Activated CD8-positive, alpha-beta T cell treated with anti-CD3 and anti-CD28 coated beads for 36 hours (primary cell): ENCODE data around the gene ZFP1. TPM values are rescaled to one million over a fixed set of nuclear protein-coding genes. Genes with fewer than 3 reads are reported as not detected.

Source experiments
- ATAC-seq: fragments of 200-7000 bp; cut with Tn5 transposase; one replicate; pipeline ENCODE4 v1.10.0; 2021; ENCODE audit warnings: mild to moderate bottlenecking, moderate library complexity
- CTCF ChIA-PET: fragments of 350-600 bp; sonication (Branson Sonifier 250); formaldehyde crosslinking; loops from one replicate; lab custom pipeline; 2021; ENCODE audit warnings: antibody characterized with exemption; lab: Charles Lee
- POLR2A ChIA-PET: fragments of 350-600 bp; sonication (Branson Sonifier 250); formaldehyde crosslinking; loops from one replicate; lab custom pipeline; 2021; ENCODE audit warnings: antibody characterized with exemption; lab: Charles Lee
- DNase-seq: peaks from one replicate; pipeline ENCODE4 v3.0.0-alpha.2; 2020
- H3K27ac Mint-ChIP-seq: one replicate; pipeline ENCODE4 v1.8.0; 2021; ENCODE audit warnings: mild to moderate bottlenecking, mixed read lengths
- H3K27me3 Mint-ChIP-seq: one replicate; pipeline ENCODE4 v1.8.0; 2021; ENCODE audit warnings: mixed read lengths
- H3K36me3 Mint-ChIP-seq: one replicate; pipeline ENCODE4 v1.8.0; 2021; ENCODE audit warnings: low read depth, mixed read lengths
- H3K4me1 Mint-ChIP-seq: one replicate; pipeline ENCODE4 v1.8.0; 2021; ENCODE audit warnings: low read depth, mixed read lengths
- H3K4me3 Mint-ChIP-seq: one replicate; pipeline ENCODE4 v1.8.0; 2021; ENCODE audit warnings: mild to moderate bottlenecking, moderate library complexity, mixed read lengths
- H3K9me3 Mint-ChIP-seq: one replicate; pipeline ENCODE4 v1.8.0; 2021; ENCODE audit warnings: mixed read lengths
- intact Hi-C: fragments of 100-400 bp; cut with micrococcal nuclease; formaldehyde crosslinking; loops from one replicate; pipeline ENCODE4 v1.10.0; 2022
- total RNA-seq, 2 experiments: library from RNA; stranded (reverse); gene quantifications; one replicate each; pipeline ENCODE4 v1.2.3, GENCODE V29; 2021
- TF ChIP-seq, protein P1 (sequence below): fragments of 200-600 bp; IDR thresholded peaks from one replicate; pipeline ENCODE4 v1.8.0; 2022; ENCODE audit warnings: antibody characterized with exemption, mild to moderate bottlenecking

Gene ZFP1
- total RNA-seq, 2 experiments from 2014 or later: 19.8 to 23.9 TPM

DNA sequence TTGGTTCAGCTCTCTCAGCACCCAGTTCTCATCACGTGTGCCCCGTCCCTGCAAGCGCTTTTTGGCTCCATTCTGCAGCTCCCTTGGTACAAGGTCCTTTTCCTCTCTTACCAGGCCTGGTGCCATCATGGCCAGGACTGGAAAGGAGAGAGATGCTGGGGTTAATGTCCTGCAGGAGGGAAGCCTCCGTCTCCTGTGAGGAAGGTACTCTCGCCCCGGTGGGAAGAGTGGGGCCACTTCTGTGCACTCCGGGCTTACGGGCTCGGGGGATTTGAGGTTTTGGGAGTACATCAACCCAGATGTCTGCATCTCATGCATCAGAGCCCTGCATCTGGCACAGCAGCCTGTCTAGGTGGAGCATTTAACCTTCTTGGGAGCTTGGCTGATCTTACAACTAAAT lies 48.5 kb downstream of the ZFP1 start:
- intact Hi-C loops: loop anchor here (5.0 kb wide), 2 partner anchors 35 to 190 kb away; no protein-coding TSS in a partner anchor
- ChIA-PET CTCF (interaction anchor here (0.8 to 7.7 kb wide), 6 partner anchors 21 to 206 kb away, joined by 3 to 88 read pairs (median 55); partner anchors contain the start of gene CTRB1), POLR2A (interaction anchor here (1.1 kb wide), 1 partner anchor 93 kb away, joined by 3 read pairs; no protein-coding TSS in a partner anchor)
- H3K27me3 Mint-ChIP-seq: peaks cover 13% of the 10 kb centered on the region
- TF ChIP-seq, protein P1, sequence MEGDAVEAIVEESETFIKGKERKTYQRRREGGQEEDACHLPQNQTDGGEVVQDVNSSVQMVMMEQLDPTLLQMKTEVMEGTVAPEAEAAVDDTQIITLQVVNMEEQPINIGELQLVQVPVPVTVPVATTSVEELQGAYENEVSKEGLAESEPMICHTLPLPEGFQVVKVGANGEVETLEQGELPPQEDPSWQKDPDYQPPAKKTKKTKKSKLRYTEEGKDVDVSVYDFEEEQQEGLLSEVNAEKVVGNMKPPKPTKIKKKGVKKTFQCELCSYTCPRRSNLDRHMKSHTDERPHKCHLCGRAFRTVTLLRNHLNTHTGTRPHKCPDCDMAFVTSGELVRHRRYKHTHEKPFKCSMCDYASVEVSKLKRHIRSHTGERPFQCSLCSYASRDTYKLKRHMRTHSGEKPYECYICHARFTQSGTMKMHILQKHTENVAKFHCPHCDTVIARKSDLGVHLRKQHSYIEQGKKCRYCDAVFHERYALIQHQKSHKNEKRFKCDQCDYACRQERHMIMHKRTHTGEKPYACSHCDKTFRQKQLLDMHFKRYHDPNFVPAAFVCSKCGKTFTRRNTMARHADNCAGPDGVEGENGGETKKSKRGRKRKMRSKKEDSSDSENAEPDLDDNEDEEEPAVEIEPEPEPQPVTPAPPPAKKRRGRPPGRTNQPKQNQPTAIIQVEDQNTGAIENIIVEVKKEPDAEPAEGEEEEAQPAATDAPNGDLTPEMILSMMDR: no peak
- no peaks in the 10 kb centered on the region for H3K9me3 Mint-ChIP-seq
- DNase-seq (no peak), ATAC-seq (no peak)
- no peaks in the 10 kb centered on the region for H3K36me3 Mint-ChIP-seq
- no peak overlapping the region for H3K27ac Mint-ChIP-seq
- H3K4me3 Mint-ChIP-seq: no peak overlapping the region
- peaks cover 13% of the 10 kb centered on the region for H3K4me1 Mint-ChIP-seq

DNA sequence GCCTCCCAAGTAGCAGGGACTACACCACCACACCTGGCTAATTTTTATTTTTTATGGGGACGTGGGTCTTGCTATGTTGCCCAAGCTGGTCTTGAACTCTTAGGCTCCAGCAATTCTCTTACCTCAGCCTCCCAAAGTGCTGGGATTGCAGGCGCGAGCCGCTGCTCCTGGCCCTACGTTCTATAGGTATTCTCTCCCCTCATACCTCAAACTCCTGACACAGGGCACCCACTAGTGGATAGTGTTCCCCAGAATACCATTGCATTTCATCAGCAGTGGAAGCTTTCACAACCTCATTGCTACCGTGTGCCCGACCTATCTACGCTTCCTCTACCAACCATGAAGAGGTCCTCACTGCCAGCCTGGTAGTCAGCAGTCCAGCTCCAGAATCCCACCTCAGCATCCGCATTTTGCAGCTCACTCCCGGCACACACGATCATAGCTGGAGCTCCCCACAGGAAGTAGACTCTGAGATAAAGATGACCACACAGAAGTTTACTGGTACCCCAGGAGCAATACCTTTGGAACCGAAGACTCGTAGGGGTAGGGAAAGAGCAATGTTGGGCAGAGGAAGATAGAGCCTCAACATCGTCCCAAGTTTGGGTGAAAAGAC lies 49.3 kb downstream of the ZFP1 start:
- ChIA-PET CTCF (interaction anchor here (0.8 to 7.7 kb wide), 9 partner anchors 7 to 205 kb away, joined by 3 to 88 read pairs (median 21); partner anchors contain the start of gene CTRB1), POLR2A (interaction anchor here (1.1 kb wide), 1 partner anchor 92 kb away, joined by 3 read pairs; no protein-coding TSS in a partner anchor)
- Mint-ChIP-seq H3K9me3 (no peaks in the 10 kb centered on the region), H3K4me1 (peaks cover 13% of the 10 kb centered on the region), H3K36me3 (no peaks in the 10 kb centered on the region), H3K4me3 (no peak overlapping the region), H3K27ac (no peak overlapping the region), H3K27me3 (peaks cover 13% of the 10 kb centered on the region)
- intact Hi-C loops: loop anchor here (5.0 kb wide), 2 partner anchors 35 to 190 kb away; no protein-coding TSS in a partner anchor
- TF ChIP-seq, protein P1: no peak
- no peak for DNase-seq
- no peak for ATAC-seq

DNA sequence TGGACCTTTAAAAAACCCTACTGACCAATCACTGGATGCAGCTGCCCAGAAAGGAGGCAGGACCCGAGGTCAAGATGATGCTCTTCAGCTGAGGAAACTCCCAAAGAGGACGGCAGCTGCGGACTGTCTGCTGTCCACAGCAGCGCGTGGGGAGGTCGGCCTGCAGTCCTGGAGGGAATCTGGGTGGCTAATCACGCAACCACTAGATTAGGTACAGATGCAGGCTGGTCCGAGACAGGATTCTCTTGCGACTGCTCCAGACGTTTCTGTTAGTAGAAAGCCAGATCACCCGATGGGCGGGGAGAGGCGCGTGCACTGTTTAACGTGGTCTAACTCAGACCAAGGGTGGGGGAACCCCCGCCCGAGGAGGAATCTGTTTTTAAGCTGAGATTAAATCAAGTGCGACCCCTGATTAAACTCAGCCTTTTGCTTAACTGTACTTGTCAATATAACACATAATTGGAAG lies 49.8 kb downstream of the ZFP1 start:
- intact Hi-C loops: loop anchor here (5.0 kb wide), 2 partner anchors 34 to 189 kb away; no protein-coding TSS in a partner anchor
- POLR2A ChIA-PET: interaction anchor here (1.1 kb wide), 1 partner anchor 91 kb away, joined by 3 read pairs; no protein-coding TSS in a partner anchor
- DNase-seq (no peak), ATAC-seq (no peak)
- Mint-ChIP-seq H3K27ac (no peak overlapping the region), H3K4me3 (no peak overlapping the region), H3K9me3 (no peaks in the 10 kb centered on the region), H3K4me1 (peaks cover 13% of the 10 kb centered on the region), H3K36me3 (no peaks in the 10 kb centered on the region), H3K27me3 (peaks cover 13% of the 10 kb centered on the region)
- TF ChIP-seq, protein P1: no peak
- CTCF ChIA-PET: interaction anchor here (1.0 to 7.7 kb wide), 21 partner anchors 8 to 486 kb away, joined by 3 to 88 read pairs (median 5); partner anchors contain the start of genes CFDP1 and CTRB1

DNA sequence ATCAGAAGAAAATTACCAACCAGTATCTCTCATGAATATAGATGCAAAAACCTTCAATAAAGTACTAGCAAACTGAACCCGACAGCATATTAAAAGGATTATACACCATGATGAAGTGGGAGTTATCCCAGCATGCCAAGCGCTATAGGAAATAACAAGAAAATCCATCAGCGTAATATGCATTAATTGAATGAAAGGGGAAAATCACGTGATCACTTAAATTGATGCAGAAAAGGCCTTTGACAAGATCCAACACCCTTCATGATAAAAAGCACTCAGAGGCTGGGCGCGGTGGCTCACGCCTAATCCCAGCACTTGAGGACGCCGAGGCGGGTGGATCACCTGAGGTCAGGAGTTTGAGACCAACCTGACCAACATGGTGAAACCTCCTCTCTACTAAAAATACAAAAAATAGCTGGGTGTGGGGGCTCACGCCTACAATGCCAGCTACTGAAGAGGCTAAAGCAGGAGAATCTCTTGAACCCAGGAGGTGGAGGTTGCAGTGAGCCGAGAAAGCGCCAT lies 53.8 kb downstream of the ZFP1 start:
- intact Hi-C loops: no loop called here
- TF ChIP-seq, protein P1: no peak
- Mint-ChIP-seq H3K36me3 (no peaks in the 10 kb centered on the region), H3K27me3 (peaks cover 10% of the 10 kb centered on the region), H3K27ac (no peak overlapping the region), H3K4me1 (peaks cover 13% of the 10 kb centered on the region), H3K9me3 (no peaks in the 10 kb centered on the region), H3K4me3 (no peak overlapping the region)
- ChIA-PET POLR2A (no interaction called here), CTCF (interaction anchor here (1.8 to 7.7 kb wide), 3 partner anchors 33 to 201 kb away, joined by 4 to 88 read pairs (median 48); no protein-coding TSS in a partner anchor)
- no peak for ATAC-seq
- DNase-seq: no peak
